Stimulated activated CD8-positive, alpha-beta memory T cell treated with anti-CD3 and anti-CD28 coated beads, Interleukin-12 subunit alpha, Interleukin-12 subunit beta, amount 100 ng/mL, for 1 hour (primary cell): ENCODE measurements around the gene HMGN5.
A peak's percentile ranks its signal among the peaks of the same experiment; 100 is the strongest.

Source experiments
- DNase-seq: peaks from one replicate; pipeline ENCODE4 v3.0.0-alpha.2; 2020; ENCODE audit warnings: low read depth

HMGN5 gene, protein sequence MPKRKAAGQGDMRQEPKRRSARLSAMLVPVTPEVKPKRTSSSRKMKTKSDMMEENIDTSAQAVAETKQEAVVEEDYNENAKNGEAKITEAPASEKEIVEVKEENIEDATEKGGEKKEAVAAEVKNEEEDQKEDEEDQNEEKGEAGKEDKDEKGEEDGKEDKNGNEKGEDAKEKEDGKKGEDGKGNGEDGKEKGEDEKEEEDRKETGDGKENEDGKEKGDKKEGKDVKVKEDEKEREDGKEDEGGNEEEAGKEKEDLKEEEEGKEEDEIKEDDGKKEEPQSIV

DNA sequence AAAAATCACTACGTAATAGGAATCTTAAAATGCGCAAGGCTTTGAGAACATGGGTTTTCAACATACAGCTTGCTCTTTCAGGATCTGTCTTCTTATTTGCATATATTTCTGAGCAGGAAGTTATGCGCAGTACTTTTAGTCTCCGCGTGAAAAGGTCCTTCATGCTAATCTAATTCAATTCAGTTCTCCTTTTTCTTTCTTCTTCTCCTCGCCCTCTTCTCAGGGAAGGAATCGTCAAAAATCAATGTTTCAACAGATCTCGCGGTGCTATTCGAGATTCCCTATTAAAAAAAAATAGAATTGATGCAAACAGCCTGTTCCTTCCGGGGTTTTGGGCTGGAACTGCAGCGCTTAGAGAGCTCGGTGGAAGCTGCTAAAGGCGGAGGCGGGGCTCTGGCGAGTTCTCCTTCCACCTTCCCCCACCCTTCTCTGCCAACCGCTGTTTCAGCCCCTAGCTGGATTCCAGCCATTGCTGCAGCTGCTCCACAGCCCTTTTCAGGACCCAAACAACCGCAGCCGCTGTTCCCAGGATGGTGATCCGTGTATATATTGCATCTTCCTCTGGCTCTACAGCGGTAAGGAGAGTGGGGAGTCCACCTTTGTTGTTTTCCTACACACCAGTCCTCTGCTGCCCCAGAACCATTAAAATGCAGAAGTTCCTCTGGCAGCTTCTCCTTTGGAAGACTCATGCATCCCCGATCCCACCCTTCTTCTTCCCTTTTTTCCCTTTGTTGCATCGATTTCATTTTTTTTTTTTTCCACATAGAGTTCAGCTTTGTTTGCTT lies at the start of gene HMGN5, which contains the start of gene SH3BGRL:
Gene HMGN5 (minus strand): TSS at position 243 of the 785 bp plus-strand sequence. CDS start 80,364 bp downstream, outside the sequence.
Gene SH3BGRL (plus strand): TSS at position 432 of the 785 bp plus-strand sequence. CDS start 99 bp downstream, at position 531.
- DNase-seq = peak; percentile 47

DNA sequence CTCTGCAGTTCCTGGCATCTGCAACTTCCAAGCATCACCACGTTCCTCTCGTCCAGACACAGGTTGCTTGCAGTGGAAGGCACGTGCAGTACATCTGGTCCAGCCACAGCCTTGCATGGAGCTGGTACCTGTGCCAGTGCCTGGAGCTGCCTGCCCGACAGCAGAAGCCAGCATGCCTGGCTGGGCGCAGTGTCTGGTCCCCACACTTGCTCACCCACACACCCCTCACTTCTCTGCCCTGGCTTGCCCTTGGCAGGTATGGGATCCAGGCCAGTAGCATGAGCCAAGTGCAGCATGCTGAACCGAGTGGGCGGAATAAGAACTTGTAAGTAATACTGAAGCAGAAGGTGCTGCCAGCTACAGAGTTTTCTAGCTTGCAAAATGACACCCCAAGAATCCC lies 40.0 kb upstream of the HMGN5 start:
- no peak for DNase-seq

DNA sequence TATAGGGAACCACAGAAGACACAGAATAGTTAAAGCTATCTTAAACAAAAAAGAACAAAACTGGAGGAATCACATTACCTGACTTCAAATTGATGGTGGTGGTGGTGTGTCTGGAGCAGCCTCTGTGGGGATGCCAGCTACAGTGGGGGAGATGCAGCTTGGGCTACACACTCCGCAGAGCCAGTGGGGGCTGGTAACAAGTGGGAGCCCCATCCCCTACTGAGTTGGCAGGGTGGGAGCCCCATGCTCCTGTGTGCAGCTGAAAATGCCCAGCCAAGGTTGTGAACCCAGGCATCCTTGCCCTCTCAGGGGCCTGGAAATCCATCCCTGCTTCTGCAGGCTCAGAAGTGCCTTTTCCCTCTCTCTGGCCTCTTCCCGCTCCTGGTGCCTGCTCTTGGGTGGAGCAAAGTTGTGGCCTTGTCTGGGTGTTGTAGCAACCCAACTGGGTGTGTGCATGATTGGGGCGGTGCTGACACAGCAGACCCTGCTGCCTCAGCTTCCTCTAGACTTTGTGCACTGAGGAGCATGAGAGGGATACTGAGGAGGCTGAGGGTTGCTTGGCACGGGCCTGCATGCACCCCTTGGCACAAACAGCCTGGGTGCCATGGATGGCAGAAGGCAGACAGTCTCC lies 39.1 kb upstream of the HMGN5 start:
- no peak for DNase-seq

DNA sequence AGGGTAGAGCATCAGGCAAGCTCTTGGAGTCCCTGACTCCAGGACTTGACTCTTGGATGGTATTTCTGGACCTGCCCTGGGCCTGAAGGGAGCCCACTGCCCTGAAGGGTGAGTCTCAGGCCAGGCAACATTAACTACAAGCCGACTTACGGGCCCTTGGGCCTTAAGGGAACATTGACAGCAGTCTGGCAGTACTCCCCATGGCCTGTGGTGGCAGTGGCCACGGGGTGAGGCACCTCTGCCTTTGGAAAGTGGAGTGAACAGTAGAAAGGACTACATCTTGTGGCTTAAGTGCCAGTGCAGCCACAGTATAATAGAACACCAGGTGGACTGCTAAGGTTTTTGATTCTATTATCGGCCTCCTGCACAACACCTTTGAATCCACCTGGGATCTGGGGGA lies 36.5 kb upstream of the HMGN5 start:
- no peak for DNase-seq

DNA sequence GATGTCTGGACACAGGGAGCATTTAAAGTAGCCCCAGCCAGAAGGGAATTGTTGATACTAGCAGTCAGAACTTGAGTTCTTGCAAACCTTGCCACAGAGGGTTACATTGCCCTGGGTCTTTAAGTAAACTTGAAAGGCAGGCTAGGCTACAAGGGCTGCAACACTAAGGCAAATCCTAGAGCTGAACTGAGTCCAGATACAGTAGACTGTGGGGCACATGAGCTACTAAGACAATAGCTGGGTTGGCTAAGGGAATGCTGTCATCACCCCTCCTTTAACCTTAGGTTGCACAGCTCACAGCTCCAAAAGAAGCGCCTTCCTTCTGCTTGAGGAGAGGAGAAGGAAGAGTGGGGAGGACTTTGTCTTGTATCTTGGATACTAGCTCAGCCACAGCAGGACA lies 35.8 kb upstream of the HMGN5 start:
- DNase-seq = no peak

DNA sequence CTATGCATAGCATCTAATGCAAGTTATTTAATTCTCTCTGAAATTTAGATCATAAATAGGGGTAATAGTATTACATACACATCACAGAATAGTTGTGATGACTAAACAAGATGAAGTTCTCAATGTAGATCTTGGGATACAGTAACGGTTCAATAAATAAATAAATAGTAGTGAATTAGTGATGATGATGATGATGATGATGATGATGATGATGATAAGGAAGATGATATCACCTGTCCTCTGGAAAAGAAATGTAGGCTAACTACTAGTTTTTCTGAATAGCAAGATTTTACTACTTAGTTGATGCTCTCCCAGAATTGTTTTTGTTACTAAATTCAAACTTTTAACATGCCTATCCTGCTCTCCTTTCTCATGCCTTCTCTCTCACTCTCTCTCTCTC lies 30.5 kb upstream of the HMGN5 start:
- DNase-seq = no peak

DNA sequence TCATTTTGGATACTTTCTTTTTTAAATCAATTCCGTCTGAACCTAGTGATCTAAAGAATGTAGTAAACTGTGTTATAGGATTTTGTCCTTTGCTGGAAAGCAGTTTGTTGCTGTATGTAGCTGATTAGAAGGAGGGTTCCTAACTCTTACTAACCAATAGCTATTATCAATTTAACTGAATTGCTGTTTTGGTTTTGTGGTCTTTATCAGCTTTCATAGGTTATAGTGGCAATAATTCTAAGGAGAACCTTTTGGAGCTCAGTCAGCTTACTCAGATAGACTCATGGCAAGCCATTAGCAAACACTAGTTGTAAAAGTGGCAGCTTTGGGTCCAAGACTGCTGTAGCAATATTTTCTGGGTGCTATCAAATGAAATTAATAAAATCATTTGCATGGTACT lies 29.8 kb upstream of the HMGN5 start:
- DNase-seq = no peak

DNA sequence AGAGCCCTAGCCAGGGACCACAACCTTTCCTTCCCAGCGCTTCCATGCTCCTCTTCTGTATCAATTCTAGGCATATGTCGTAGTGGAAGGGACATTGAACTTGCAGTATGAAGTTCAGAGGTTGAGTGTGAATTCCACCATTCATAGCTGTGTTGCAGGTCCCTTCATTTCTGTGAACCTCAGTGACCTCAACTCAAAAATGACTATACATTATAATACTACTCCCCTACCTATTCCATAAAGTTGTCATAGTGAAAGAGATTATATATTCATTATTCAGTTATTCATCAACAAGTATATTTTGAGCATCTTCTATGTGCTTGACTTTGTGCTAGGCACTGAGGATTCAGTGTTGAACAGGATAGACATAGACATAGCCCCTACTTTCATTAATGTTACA lies 28.2 kb upstream of the HMGN5 start:
- DNase-seq = no peak

DNA sequence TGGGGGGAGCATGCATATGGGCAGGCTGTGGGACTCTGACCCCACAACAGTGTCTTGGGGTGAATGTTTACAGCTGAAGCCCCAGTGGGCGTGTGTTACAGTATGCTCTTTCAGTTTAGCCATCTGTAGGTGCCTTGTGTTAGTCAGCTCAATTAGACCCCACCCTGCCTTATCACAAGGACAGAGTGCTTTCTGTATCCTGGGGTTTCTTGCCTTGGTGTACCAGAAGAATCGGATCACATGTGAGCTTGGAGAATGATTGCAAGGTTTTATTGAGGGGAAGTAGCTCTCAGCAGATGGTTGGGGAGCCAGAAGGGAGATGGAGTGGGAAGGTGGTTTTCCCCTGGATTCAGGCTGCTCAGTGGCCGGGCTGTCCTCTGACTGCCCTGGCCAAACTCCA lies 27.5 kb upstream of the HMGN5 start:
- no peak for DNase-seq

DNA sequence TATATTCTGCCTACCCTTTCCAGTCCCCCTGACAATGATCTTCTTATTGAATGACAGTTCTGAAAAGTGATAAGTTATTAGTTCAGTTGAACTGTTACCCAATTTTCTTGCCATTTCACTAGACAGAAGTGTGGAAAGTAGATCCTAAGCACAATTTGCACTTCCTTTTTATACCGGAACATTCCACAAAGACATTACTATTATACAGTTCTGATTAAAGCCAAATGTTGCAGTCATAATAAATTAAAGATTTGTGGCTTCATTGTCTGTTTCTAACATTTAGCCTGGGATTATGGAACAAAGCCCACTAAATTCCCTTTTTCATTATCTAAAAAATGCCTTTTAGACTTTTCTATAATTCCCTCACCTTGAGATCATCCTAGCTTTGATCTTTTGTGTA lies 14.0 kb upstream of the HMGN5 start:
- no peak for DNase-seq

DNA sequence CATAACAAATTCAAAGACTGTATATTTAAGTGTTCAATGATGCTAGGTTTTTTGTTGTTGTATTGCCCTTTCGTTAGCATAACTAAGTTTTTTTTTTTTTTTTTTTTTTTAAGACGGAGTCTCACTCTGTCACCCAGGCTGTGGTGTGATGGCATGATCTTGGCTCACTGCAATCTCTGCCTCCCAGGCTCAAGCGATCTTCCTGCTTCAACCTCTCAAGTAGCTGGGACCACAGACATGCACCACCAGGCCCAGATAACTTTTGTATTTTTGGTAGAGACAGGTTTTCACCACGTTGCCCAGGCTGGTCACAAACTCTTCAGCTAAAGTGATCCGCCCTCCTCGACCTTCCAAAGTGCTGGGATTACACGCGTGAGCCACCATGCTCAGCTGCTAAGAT lies 7.2 kb upstream of the HMGN5 start:
- DNase-seq = no peak

DNA sequence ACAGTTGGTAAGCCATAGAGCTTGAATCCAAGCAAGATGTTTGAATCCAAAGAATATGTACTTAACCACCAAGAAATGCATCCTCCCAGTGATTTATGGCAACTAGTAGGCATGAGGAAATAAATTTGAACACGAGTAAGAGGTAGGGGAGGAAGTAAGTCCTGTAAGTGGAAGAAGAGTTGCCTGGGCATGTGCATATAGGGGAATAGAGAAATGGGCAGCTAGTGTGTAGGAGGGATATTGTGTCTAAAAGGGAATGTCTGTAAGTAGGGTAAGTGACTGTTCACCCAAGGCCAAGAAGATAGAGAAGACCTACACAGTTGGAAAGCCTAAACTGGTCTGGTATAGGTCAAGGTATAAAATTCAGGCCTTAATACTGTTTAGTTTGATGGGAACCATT lies 4.8 kb upstream of the HMGN5 start:
- no peak for DNase-seq

DNA sequence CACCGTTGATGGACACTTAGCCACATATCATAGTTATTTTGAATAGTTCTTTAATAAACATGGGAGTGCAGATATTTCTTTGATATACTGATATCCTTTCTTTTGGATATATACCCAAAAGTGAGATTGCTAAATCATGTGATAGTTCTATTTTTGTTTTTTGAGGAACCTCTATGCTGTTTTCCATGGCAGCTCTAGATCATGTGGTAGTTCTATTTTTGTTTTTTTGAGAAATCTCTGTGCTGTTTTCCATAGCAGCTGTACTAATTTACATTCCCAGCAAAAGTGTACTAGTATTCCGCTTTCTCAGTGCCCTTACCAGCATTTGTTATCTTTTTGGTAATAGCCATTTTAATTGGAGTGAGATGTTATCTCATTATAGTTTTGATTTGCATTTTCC lies 3.8 kb upstream of the HMGN5 start:
- no peak for DNase-seq

DNA sequence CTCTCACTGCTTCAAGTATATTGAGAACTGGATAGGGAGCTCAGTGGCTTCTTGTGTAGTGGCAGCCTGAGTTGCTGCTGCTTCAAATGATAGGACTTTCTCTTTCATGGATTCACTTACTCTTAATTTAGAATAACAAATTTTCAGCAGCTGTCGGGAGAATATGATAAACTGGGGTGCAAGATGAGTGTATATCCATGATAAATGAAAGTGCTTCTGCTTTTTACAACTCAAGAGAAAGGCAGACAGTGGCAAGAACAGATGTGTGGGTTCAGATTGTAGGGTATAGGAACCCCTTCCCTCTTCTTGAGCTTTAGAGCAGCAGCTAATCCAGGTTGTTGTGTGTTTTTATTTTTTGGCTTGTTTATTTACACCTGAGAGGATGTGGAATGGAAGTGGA lies 1.2 kb upstream of the HMGN5 start:
- no peak for DNase-seq

DNA sequence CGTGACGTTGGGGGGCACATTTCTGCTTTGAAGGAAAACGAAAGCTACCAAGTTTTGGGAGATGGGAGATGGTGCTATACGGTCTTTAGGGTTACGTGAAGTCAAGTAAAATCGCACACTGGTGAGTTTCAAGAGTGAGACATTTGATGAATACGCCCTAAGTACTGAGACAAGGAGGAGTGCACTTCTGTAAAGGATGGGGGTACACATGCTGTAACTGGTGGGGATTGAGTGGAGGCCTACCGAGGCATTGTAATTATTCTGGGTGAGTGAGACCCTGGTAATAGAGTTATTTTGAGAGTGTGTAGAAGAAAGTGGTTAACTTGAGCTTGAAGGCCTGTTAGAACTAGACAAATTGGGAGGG lies 725 bp upstream of the HMGN5 start:
- DNase-seq = no peak

DNA sequence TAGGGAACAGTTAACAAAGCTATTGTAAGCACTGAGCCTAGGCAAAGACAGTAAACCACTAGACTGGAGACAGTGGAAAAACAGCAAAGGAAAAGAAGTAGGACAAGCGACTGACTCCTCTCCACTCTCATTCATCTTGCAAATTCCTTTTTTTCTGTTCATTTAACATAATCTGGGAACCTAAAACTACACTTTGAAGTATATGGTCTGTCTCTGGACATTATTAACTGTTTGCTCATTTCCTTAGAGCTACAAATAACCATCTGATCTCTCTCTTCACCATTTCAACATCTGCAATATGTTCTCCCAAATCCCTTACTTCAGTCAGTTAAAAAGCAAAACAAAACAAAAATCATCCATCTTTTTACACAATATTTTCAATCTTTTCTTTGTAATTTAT lies 642 bp downstream of the HMGN5 start:
- no peak for DNase-seq

DNA sequence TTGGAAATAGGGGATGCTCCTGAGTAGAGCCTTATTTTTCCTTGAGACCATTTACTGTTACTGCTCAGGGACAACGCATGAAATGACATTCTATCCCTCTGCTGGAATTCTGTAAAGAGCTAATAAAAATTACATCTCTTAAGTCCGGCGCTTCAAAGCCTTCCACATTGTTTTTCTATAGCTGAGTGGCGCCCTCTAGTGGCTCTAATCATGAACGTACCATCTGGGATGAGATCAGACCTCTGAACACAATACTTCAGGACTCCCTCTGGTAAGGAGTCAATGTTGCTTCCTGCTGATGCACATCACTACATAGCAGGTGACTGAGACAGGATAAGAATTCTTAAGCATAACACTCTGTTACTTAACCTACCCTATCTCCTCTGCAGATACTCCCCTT lies 6.0 kb downstream of the HMGN5 start:
- DNase-seq = peak; percentile 46

DNA sequence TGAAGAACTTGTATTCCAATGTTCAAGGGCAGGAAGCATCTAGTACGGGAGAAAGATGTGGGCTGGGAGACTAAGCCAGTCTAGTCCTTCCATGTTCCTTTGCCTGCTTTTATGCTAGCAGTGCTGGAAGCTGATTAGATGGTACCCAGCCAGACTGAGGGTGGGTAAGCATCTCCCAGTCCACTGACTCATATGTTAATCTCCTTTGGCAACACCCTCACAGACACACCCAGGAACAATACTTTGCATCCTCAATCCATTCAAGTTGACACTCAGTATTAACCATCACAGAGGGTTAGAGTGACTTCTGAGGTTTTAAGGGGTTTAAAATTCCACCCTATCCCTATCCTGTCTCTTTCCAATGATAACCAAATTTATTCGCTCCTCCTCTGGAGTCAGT lies 6.5 kb downstream of the HMGN5 start:
- DNase-seq = no peak

DNA sequence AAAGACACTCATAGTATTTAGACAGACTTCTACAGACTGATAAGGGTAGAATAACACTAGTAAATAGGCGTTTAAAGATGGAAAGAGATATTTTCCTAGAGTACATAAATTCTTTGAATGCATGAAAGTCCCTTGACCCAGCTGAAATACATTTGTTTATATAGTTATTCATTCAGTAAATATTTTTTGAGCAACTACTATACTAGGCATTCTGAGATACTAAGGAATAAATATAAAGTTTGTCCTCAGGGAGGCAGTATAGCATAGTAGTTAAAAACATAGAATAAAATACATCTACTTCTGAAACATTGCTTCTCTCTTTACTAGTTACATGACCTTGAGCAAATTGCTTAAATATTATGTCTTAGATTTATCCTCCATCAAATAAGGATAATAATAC lies 27.4 kb downstream of the HMGN5 start:
- DNase-seq = no peak

DNA sequence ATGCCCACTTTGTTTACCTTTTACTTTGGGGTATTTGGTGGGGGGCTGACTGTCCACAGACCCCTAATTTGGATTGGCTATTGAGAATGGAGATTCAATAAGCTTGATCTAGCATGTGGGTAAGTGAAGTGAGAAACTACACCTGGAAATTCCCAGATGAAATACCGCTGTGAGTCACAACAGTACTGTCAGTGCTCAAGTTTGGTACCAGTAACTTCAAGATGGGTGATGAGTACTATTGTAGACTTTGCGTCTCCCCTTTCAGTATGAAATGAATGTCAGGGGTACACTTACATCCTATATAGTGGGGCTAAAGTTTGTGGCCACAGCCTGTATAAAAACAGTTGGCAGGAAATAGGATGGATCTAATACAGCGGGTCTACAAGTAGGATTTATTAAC lies 33.3 kb downstream of the HMGN5 start:
- no peak for DNase-seq

DNA sequence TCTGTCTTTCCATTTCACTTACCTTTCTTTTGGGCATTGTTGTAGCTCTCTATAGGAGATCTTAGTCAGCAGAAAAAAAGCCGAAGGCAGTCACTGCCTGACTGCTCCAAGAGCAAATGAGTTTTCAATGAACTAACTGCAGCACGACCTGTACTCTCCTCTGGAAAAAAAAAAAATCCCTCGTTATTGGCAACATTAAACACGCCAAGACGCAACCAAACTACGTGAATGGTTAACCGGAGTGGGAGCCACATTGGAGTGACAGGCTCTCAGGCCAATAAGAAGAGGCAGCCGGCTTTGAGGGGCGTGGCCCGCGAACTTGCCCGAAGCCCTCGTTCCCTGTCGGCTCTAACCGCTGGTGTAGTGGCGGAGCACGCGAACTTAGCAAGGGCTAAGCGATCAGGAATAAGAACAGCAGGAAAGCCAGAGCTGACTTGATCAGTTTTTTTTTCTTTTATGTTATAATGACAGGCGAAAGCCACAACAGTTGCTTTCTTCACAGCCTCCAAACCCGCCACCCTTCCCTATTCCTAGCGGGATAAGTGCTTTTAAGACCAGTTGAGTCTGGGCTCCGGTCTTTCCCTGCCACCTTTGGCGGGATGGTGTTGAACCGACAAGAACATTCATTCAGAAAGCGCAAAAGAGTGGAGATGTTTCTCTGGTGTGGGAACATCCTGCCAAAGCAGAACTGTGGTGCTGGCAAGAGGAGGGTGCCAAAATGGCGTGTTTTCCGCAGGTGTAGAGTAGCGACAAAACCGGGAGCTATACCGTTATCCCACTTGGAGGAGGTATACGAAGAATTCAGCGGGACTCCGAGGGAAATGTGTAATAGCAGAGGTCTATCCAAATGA lies 80.0 kb downstream of the HMGN5 start:
- DNase-seq = peak; percentile 69

DNA sequence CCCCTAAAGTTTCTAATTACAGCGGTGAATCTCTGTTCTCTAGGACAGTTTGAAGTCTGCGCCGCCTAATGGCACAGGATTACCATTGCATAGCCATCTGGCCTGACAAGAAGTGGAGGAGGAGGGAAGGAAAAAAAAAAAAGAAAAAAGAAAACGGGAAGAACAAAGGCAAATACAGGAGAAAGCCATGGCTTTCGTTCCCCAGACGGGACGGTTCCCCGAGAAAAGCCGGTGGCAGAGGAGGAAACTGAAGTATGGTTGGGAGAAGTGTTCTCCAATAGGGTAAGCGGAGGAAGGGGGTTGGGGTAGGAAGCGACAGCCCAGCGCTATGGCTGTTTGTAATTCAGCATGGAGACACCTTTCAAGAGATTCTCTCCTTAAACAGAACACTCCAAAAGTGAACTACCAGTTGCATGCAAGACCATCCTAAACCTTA lies 80.8 kb downstream of the HMGN5 start:
- no peak for DNase-seq
